GM19239 (cell line): ENCODE measurements around the gene CFAP57.

Source experiments
- DNase-seq: peaks from one replicate; pipeline ENCODE4 v3.0.0; 2011; ENCODE audit warnings: low spot score; ENCODE audit not compliant: insufficient read length
- FAIRE-seq: peaks from 2 replicates; lab custom pipeline; 2011; peaks lifted over from hg19 to GRCh38; lab: Jason Lieb, UNC

The CFAP57 gene

GRCh38 chr1:43221797-43222196 lies 49.7 kb downstream of the CFAP57 start:
- FAIRE-seq (no peak), DNase-seq (no peak)

GRCh38 chr1:43222879-43223278 lies 50.7 kb downstream of the CFAP57 start:
- FAIRE-seq (no peak), DNase-seq (no peak)

- DNase-seq (no peak), FAIRE-seq (no peak)
Measured at GRCh38 chr1:43225168-43225567, 53.0 kb downstream of the CFAP57 start.

GRCh38 chr1:43227143-43227764 lies 55.1 kb downstream of the CFAP57 start:
- FAIRE-seq: peak; percentile 93
- peak; percentile 60 for DNase-seq

- FAIRE-seq: no peak
- DNase-seq: no peak
Measured at GRCh38 chr1:43229826-43230780, 58.0 kb downstream of the CFAP57 start.

GRCh38 chr1:43232074-43232473 lies 59.9 kb downstream of the CFAP57 start:
- no peak for FAIRE-seq
- no peak for DNase-seq

- FAIRE-seq: no peak
- no peak for DNase-seq
Measured at GRCh38 chr1:43232482-43232881, 60.4 kb downstream of the CFAP57 start.

- no peak for FAIRE-seq
Measured at GRCh38 chr1:43233631-43234030, 61.5 kb downstream of the CFAP57 start.

GRCh38 chr1:43234267-43234666 lies 62.1 kb downstream of the CFAP57 start:
- FAIRE-seq (no peak), DNase-seq (no peak)

More at GRCh38 chr1:43233631-43234030, 61.5 kb downstream of the CFAP57 start:
- no peak for DNase-seq

GRCh38 chr1:43235040-43235439 lies 62.9 kb downstream of the CFAP57 start:
- DNase-seq (no peak), FAIRE-seq (no peak)

- no peak for FAIRE-seq
- DNase-seq: no peak
Measured at GRCh38 chr1:43235451-43236121, 63.5 kb downstream of the CFAP57 start.

GRCh38 chr1:43237121-43237520 lies 65.0 kb downstream of the CFAP57 start:
- no peak for FAIRE-seq
- no peak for DNase-seq

GRCh38 chr1:43238085-43238484 lies 66.0 kb downstream of the CFAP57 start:
- FAIRE-seq (peak; percentile 83), DNase-seq (peak; percentile 27)

- no peak for DNase-seq
- no peak for FAIRE-seq
Measured at GRCh38 chr1:43238991-43239469, 66.9 kb downstream of the CFAP57 start.

GRCh38 chr1:43239484-43239883 lies 67.4 kb downstream of the CFAP57 start:
- DNase-seq: peak; percentile 73
- FAIRE-seq: peak; percentile 98

- DNase-seq: no peak
Measured at GRCh38 chr1:43241413-43241836, 69.3 kb downstream of the CFAP57 start.

GRCh38 chr1:43243299-43243698 lies 71.2 kb downstream of the CFAP57 start:
- no peak for DNase-seq
- no peak for FAIRE-seq

More at GRCh38 chr1:43241413-43241836, 69.3 kb downstream of the CFAP57 start:
- no peak for FAIRE-seq

GRCh38 chr1:43246466-43247213 lies 74.5 kb downstream of the CFAP57 start:
- FAIRE-seq (no peak), DNase-seq (no peak)

- FAIRE-seq (no peak), DNase-seq (no peak)
Measured at GRCh38 chr1:43247256-43247921, 75.3 kb downstream of the CFAP57 start.
